HFFc6 (cell line): ENCODE results near the gene CBFA2T2. TPM values are rescaled to one million over a fixed set of nuclear protein-coding genes. Genes with fewer than 3 reads are reported as not detected.

Experiments
- DNase-seq: peaks from one replicate; pipeline ENCODE4 v3.0.0-alpha.2; 2018
- H3K27ac Mint-ChIP-seq: 2 replicates; pipeline ENCODE4 v1.8.0; 2020; ENCODE audit warnings: mild to moderate bottlenecking, mixed read lengths
- H3K27me3 Mint-ChIP-seq: 2 replicates; pipeline ENCODE4 v1.8.0; 2021; ENCODE audit warnings: mild to moderate bottlenecking, moderate library complexity, mixed read lengths; ENCODE audit not compliant: insufficient read depth
- H3K36me3 Mint-ChIP-seq: 2 replicates; pipeline ENCODE4 v1.8.0; 2021; ENCODE audit warnings: low read depth, mixed read lengths
- H3K4me1 Mint-ChIP-seq: 2 replicates; pipeline ENCODE4 v1.8.0; 2020; ENCODE audit warnings: low read depth, mixed read lengths
- H3K4me3 Mint-ChIP-seq: 2 replicates; pipeline ENCODE4 v1.8.0; 2020; ENCODE audit warnings: mild to moderate bottlenecking, moderate library complexity, mixed read lengths
- H3K9me3 Mint-ChIP-seq: 2 replicates; pipeline ENCODE4 v1.8.0; 2020; ENCODE audit warnings: mild to moderate bottlenecking, mixed read lengths
- CTCF ChIP-seq: fragments of 200-600 bp; sonication (generic); IDR thresholded peaks from 2 replicates; pipeline ENCODE4 v1.5.0; 2021; ENCODE audit warnings: antibody characterized with exemption, mild to moderate bottlenecking
- total RNA-seq, 6 experiments: library from RNA; stranded (reverse); fragmentation: NEBNext Ultra II Directional; extraction: Animal tissue kit (Norgen Biotek cat#: 25700); gene quantifications; 2 replicates in 1 of 6; 3 replicates in 5 of 6; pipeline ENCODE4 v1.2.3, GENCODE V29; 2021

The CBFA2T2 gene
- total RNA-seq, 6 experiments from 2014 or later = 7.0 to 9.1 (median 8.0) TPM

GRCh38 chr20:33576432-33577125 is 86.7 kb downstream of the CBFA2T2 start:
- H3K9me3 Mint-ChIP-seq = no peaks in the 10 kb centered on the region
- TF ChIP-seq CTCF = no peak
- H3K4me1 Mint-ChIP-seq = peaks cover 9% of the 10 kb centered on the region
- no peak overlapping the region for H3K27ac Mint-ChIP-seq
- no peak for DNase-seq
- H3K4me3 Mint-ChIP-seq = no peak overlapping the region
- H3K36me3 Mint-ChIP-seq = no peaks in the 10 kb centered on the region
- no peaks in the 10 kb centered on the region for H3K27me3 Mint-ChIP-seq

GRCh38 chr20:33578510-33578909 is 88.6 kb downstream of the CBFA2T2 start:
- H3K9me3 Mint-ChIP-seq = no peaks in the 10 kb centered on the region
- H3K27me3 Mint-ChIP-seq = no peaks in the 10 kb centered on the region
- DNase-seq = peak; percentile 30
- no peaks in the 10 kb centered on the region for H3K36me3 Mint-ChIP-seq
- H3K4me3 Mint-ChIP-seq = no peak overlapping the region
- H3K4me1 Mint-ChIP-seq = peaks cover 9% of the 10 kb centered on the region
- H3K27ac Mint-ChIP-seq = no peak overlapping the region; the same call in 1 of the 2 replicates
- TF ChIP-seq CTCF = no peak

GRCh38 chr20:33583143-33583542 is 93.2 kb downstream of the CBFA2T2 start:
- no peak overlapping the region for H3K27ac Mint-ChIP-seq
- H3K27me3 Mint-ChIP-seq = no peaks in the 10 kb centered on the region
- H3K4me3 Mint-ChIP-seq = no peak overlapping the region
- no peak for DNase-seq
- no peak for TF ChIP-seq CTCF
- no peaks in the 10 kb centered on the region for H3K36me3 Mint-ChIP-seq
- H3K4me1 Mint-ChIP-seq = peaks cover 25% of the 10 kb centered on the region
- no peaks in the 10 kb centered on the region for H3K9me3 Mint-ChIP-seq

GRCh38 chr20:33584976-33585375 is 95.1 kb downstream of the CBFA2T2 start:
- H3K9me3 Mint-ChIP-seq = no peaks in the 10 kb centered on the region
- H3K27me3 Mint-ChIP-seq = no peaks in the 10 kb centered on the region
- no peak overlapping the region for H3K4me3 Mint-ChIP-seq
- no peak for TF ChIP-seq CTCF
- no peaks in the 10 kb centered on the region for H3K36me3 Mint-ChIP-seq
- no peak overlapping the region for H3K27ac Mint-ChIP-seq
- DNase-seq = no peak
- peaks cover 17% of the 10 kb centered on the region for H3K4me1 Mint-ChIP-seq

- no peaks in the 10 kb centered on the region for H3K9me3 Mint-ChIP-seq
- no peak overlapping the region for H3K4me3 Mint-ChIP-seq
- TF ChIP-seq CTCF = no peak
- no peak for DNase-seq
- H3K27ac Mint-ChIP-seq = no peak overlapping the region
- H3K4me1 Mint-ChIP-seq = peaks cover 17% of the 10 kb centered on the region
- H3K27me3 Mint-ChIP-seq = no peaks in the 10 kb centered on the region
- H3K36me3 Mint-ChIP-seq = no peaks in the 10 kb centered on the region
These were observed 95.5 kb downstream of the CBFA2T2 start for GRCh38 chr20:33585413-33585812.
